HG02759 (cell line): Measurements from ENCODE around the gene CLTB.

Experiments used
- ATAC-seq: cut with Tn5 transposase; IDR thresholded peaks from one replicate; pipeline ENCODE4 v1.9.1; 2021; ENCODE audit warnings: mild to moderate bottlenecking, moderate library complexity; ENCODE audit not compliant: unreplicated experiment

The CLTB gene

GRCh38 chr5:176405656-176406435 lies 10.5 kb downstream of the CLTB start:
- ATAC-seq: no peak

GRCh38 chr5:176401281-176402205 lies 14.8 kb downstream of the CLTB start:
- ATAC-seq: no peak

- ATAC-seq: no peak
These were observed 15.8 kb downstream of the CLTB start for GRCh38 chr5:176400382-176401156.

- ATAC-seq: no peak
These were observed 18.5 kb downstream of the CLTB start for GRCh38 chr5:176397736-176398420.

- no peak for ATAC-seq
These were observed 20.0 kb downstream of the CLTB start for GRCh38 chr5:176396330-176396729.

- ATAC-seq: no peak
These were observed 21.3 kb downstream of the CLTB start for GRCh38 chr5:176394881-176395675.

- no peak for ATAC-seq
These were observed 22.2 kb downstream of the CLTB start for GRCh38 chr5:176394096-176394495.

- no peak for ATAC-seq
These were observed 23.8 kb downstream of the CLTB start for GRCh38 chr5:176392526-176392925.

GRCh38 chr5:176391999-176392398 lies 24.3 kb downstream of the CLTB start:
- no peak for ATAC-seq

GRCh38 chr5:176391479-176391878 lies 24.9 kb downstream of the CLTB start:
- ATAC-seq: no peak

GRCh38 chr5:176389135-176390123 lies 26.9 kb downstream of the CLTB start:
- ATAC-seq: peak; percentile 29

GRCh38 chr5:176388444-176389134 lies 27.8 kb downstream of the CLTB start, which contains the start of the genes HIGD2A and NOP16:
TSS of gene HIGD2A (plus strand) at chr5:176388751. CDS start at chr5:176388820, 69 bp downstream.
TSS of gene NOP16 (minus strand) at chr5:176388598. CDS start at chr5:176388539, 59 bp downstream.
- peak; percentile 88 for ATAC-seq

- ATAC-seq: peak; percentile 3
These were observed 28.3 kb downstream of the CLTB start for GRCh38 chr5:176388003-176388443.

GRCh38 chr5:176387384-176387925 lies 28.9 kb downstream of the CLTB start:
- no peak for ATAC-seq

GRCh38 chr5:176386491-176386890 lies 29.8 kb downstream of the CLTB start:
- no peak for ATAC-seq

GRCh38 chr5:176384991-176385390 lies 31.3 kb downstream of the CLTB start:
- no peak for ATAC-seq

- no peak for ATAC-seq
These were observed 31.9 kb downstream of the CLTB start for GRCh38 chr5:176384366-176384930.
